Stimulated activated CD4-positive, alpha-beta T cell treated with anti-CD3 and anti-CD28 coated beads, TNF-alpha, amount 100 ng/mL, for 4 hours (primary cell): ENCODE results near the gene SLC17A3.

Experiments used
- DNase-seq, 3 experiments: peaks; one replicate each; pipeline ENCODE4 v3.0.0-alpha.2; 2020; ENCODE audit warnings: low read depth in 3 of 3

The SLC17A3 gene

DNA sequence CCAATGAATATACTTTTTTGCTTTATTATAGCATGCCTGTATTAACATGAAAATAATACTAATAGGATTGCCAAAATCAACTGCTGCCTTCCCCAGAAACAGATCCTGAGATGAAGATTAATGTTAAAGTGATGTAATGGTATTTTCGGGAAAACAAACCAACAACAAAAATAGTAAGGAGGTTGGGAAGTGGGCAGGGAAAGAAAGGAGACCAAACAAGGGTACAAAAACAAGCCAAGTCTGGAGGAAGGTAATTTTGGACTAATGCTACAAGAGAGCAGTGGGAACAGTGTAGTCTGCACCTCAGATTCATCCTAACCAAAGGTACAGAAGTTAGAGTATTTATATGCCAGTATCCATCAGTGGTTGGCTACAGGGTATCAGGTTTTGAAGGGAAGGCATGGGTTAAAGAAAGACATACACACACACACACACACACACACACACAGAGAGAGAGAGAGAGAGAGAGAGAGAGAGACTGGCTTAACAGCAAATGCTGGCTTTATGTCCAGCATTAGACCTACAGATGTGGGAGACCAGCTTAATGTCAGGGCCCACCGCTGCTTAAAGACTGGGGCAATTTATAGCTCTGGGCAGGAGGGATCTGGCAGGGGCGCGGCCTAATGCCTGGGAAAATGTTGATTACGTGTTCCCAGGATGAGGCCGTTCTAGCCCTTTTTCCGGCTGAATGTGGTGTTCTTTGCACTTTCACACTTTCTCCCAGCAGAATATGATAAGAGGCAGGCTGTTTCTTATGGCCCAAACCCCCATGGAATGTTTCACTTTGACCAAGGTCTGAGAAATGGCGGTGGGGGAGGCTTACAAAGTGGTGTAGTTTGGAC lies 38.4 kb downstream of the SLC17A3 start:
- DNase-seq, result no peak

DNA sequence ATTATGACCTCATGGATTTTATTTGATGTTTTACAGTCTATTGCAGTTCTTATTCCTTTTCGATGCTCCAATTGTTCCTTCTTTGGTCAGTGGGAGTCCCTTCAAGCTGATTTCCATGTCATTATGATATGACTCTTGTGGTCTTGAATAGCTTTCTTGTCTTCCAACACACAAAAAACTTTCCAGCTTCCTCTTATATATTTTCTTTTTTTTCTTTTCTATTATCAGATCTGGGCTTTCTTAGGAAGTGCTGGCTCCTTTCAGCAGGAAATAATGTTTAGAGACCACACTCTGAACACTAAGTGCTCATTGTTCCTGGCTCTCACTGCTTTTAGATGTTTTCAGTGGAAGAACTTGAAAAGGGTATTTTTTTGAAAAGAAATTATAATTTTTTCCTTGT lies 39.1 kb downstream of the SLC17A3 start:
- DNase-seq, result no peak

GRCh38 chr6:25833136-25833535 lies 40.9 kb downstream of the SLC17A3 start:
- DNase-seq, result no peak

DNA sequence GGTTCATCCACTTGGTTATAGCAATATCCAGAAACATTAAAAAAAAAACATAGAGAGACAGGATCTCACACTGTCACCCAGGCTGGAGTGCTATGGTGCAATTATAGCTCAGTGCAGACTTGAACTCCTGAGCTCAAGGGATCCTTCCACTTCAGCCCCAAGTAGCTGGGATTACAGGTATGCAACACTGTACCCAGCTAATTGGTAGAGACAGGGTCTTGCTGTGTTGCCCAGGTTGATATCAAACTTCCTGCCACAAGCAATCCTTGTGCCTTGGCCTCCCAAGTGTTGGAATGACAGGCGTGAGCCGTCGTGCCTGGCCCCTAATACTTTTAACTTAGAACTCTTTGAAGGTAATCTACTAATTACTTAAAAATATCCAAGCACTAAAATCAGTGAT lies 41.4 kb downstream of the SLC17A3 start:
- DNase-seq, result no peak

DNA sequence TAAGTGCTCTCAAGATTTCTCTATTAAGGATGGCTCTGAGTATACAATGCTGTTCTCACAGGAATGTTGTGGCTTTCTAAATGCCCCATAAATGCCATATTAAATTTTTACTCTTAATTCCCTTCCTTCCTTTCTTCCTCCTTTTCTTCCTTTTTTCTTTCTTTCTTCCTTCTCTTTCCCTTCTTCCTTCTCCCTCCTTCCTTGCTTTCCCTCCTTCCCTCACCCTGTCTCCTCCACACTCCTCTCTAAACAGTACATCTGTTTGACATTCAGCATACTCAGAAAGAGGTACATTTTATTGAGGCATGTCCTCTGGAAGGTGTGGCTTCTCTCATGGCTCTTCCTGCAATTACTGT lies 41.8 kb downstream of the SLC17A3 start:
- no peak for DNase-seq

DNA sequence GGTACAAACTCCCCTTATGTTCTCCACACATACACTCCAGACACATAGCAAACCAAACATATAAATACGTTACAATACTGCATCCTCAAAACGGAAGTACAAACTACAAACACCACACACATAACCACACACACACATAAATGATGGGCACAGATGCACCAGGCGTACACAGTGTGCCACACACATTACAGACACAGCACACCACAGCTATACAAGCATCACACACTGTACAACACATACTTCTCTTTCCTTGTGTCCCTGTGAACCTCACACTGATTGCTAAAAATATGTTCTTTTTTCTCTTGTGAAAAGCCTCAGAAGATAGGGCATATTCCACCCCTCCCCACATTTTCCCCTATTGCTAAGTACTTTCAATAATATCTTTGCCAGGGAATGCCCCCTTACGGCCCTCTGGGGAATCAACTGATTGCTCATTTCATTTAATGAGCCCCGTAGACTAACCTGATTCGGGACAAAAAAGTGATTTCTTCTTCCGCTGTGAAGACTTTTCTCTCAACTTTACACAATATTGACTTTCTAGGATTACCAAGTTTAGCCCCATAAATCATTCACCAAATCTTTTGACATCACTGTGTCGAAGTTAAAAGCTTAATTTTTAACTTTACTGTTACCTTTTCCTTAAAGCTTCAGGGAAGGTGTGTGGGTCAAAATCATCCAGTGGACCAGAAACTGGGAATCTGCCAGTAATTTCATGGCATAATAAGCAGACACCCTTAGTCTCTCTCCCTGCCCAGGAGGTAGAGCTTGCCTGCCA lies 42.3 kb downstream of the SLC17A3 start, which contains the start of gene SLC17A1:
TSS of gene SLC17A1 (minus strand) at position 521 of the 775 bp plus-strand sequence. CDS start 1,495 bp downstream, outside the sequence.
- no peak for DNase-seq

- DNase-seq, result no peak
Measured at GRCh38 chr6:25830458-25830857, 43.6 kb downstream of the SLC17A3 start.

DNA sequence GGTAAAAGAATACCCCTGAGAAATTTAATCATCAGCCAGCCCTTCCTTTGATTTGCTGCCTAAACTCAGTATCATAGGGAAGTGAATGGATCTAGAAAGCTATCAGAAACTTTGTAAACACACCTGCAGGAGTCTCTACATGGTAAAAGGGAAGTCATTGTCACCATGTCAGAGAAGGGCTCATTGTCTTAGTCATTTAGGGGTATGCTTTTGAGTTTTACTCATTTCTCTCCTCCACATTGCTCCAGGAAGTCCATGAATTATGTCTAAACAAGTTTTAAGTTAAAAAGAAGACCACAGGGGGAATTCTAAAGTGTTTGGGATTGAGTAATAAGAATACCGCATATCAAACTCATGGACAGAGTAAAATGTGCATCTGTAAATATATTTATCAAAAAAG lies 44.7 kb downstream of the SLC17A3 start:
- no peak for DNase-seq

GRCh38 chr6:25821341-25821740 lies 52.7 kb downstream of the SLC17A3 start:
- no peak for DNase-seq

DNA sequence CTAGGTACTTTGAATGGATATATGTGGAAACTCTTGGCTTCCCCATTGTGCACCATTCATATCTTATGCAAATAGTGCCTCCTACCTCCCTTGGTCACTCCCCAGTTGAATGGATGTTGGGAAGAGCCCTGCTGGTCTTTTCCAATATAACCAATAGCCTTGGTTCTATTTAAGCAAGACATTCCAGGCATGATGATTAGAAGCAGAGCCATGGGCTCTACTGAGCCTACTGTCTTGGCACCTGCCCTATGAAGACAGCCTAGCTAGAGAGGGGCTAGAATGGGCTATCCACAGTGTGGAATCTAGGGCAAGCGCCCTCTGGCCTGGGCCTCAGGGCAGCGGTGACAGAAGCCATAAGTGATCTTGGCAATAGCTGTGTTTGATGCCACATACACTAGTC lies 57.8 kb downstream of the SLC17A3 start:
- no peak for DNase-seq

DNA sequence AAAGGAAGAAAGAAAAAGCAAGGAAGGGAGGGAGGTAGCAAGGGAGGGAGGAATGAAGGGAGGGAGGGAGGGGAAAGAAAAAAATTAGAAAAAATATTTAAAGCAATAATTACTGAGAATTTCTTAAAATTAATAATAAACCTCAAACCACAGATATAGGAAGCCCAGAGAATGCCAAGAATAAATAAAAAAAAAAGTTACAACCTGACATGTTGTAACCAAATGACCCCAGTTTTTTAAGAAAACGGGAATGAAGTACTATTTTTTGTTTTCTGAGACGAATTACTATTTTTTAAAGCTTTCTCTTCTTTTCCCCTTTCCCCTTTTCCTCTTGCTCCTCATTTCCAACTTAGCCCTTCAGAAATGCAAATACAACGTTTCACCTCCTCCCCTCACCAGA lies 58.8 kb downstream of the SLC17A3 start:
- no peak for DNase-seq

DNA sequence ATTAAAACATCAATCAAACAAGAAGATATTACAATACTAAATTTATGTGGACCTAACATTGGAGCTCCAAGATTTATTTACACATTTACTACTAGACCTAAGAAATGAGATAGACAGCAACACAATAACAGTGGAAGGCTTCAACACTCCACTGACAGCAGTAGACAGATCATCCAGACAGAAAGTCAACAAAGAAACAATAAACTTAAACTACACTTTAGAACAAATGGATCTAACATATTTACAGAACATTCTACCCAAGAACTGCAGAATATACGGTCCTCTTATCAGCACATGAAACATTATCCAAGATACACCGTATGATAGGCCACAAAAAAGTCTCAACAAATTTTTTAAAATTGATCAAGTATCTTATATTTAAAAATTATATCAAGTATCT lies 69.2 kb downstream of the SLC17A3 start:
- DNase-seq, result no peak

GRCh38 chr6:25801436-25801835 lies 72.6 kb downstream of the SLC17A3 start:
- no peak for DNase-seq
